Thyroid gland (tissue), 4 donors: Measurements from ENCODE around the gene SNX33.

Experiments used
- POLR2A ChIP-seq, 2 donors: fragments of 450-650 bp; IDR thresholded peaks; one replicate each; pipeline ENCODE4 v1.6.1; 2017; ENCODE audit warnings: antibody characterized with exemption in 2 of 2, mild to moderate bottlenecking in 2 of 2, moderate library complexity in 1 of 2
- TF ChIP-seq, protein P1 (sequence below), 6 experiments: fragments of 200-600 bp in 3 of 6; fragments of 450-650 bp in 3 of 6; sonication (generic) in 3 of 6; IDR thresholded peaks; one replicate each; pipeline ENCODE4 v1.5.1; 2016 to 2019; ENCODE audit warnings: antibody characterized with exemption in 6 of 6, mild to moderate bottlenecking in 2 of 6, inconsistent platforms in 1 of 6, moderate library complexity in 1 of 6

DNA sequence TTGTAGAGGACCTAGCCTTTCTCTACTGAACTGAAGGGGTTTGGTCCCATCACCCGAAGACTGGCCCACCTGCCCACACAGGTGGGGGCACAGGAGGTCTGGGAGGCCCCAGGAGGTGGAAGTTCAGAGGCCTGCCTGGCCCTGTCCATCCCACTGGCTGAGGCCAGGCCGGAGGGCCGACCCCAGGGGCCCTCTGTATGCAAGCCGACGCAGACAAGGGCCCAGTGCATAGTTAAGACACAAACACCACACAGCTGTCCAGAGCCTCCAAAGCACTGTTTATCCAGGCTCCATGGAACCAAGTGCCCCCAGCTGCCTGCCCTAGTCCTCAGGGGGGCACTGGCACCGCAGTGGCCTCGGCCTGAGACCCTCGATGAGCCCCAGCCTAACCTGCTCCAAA, 26.7 kb downstream of the SNX33 start:
- TF ChIP-seq, protein P1, sequence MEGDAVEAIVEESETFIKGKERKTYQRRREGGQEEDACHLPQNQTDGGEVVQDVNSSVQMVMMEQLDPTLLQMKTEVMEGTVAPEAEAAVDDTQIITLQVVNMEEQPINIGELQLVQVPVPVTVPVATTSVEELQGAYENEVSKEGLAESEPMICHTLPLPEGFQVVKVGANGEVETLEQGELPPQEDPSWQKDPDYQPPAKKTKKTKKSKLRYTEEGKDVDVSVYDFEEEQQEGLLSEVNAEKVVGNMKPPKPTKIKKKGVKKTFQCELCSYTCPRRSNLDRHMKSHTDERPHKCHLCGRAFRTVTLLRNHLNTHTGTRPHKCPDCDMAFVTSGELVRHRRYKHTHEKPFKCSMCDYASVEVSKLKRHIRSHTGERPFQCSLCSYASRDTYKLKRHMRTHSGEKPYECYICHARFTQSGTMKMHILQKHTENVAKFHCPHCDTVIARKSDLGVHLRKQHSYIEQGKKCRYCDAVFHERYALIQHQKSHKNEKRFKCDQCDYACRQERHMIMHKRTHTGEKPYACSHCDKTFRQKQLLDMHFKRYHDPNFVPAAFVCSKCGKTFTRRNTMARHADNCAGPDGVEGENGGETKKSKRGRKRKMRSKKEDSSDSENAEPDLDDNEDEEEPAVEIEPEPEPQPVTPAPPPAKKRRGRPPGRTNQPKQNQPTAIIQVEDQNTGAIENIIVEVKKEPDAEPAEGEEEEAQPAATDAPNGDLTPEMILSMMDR (IDR thresholded peaks at IDR 0.05) = no peak
- no peak for TF ChIP-seq POLR2A (IDR thresholded peaks at IDR 0.05)
